NCI-H2029 treated with DMSO at 0.1 percent for 48 hours (cell line): Measurements from ENCODE around the gene PLD4.

Experiments
- DNase-seq: peaks from one replicate; lab custom pipeline; 2025; lab: John Stamatoyannopoulos, UW

The PLD4 gene

GRCh38 chr14:104975481-104976197 lies 51.0 kb downstream of the PLD4 start:
- DNase-seq: no peak

GRCh38 chr14:104976198-104977007 lies 51.7 kb downstream of the PLD4 start:
- no peak for DNase-seq

GRCh38 chr14:104977008-104977680 lies 52.5 kb downstream of the PLD4 start:
- DNase-seq: no peak

- no peak for DNase-seq
Measured at GRCh38 chr14:104977681-104978653, 53.3 kb downstream of the PLD4 start, which contains the start of gene AHNAK2. Gene AHNAK2 (minus strand): TSS chr14:104978374. CDS start chr14:104978237, 137 bp downstream.

- no peak for DNase-seq
Measured at GRCh38 chr14:104978746-104979691, 54.3 kb downstream of the PLD4 start.

GRCh38 chr14:104979758-104980610 lies 55.3 kb downstream of the PLD4 start:
- DNase-seq: no peak

- DNase-seq: no peak
Measured at GRCh38 chr14:104980611-104981531, 56.2 kb downstream of the PLD4 start.

- DNase-seq: no peak
Measured at GRCh38 chr14:104981699-104982541, 57.2 kb downstream of the PLD4 start.

- DNase-seq: no peak
Measured at GRCh38 chr14:104982548-104983230, 58.0 kb downstream of the PLD4 start.
